Hematopoietic multipotent progenitor cell (in vitro differentiated cells): ENCODE measurements around the gene PHC2. TPM values are rescaled to one million over a fixed set of nuclear protein-coding genes. Genes with fewer than 3 reads are reported as not detected.
A peak's percentile ranks its signal among the peaks of the same experiment; 100 is the strongest.
"Not testable (repeated sequence)": the region's sequence is repeated elsewhere in the genome, so short reads cannot be mapped to it uniquely, and the experiment has no call there.

Experiments
- DNase-seq, 3 donors: peaks; one replicate each; pipeline ENCODE4 v3.0.0-alpha.2; 2011 to 2015; ENCODE audit warnings: low read depth in 2 of 3, low spot score in 2 of 3
- total RNA-seq: library from RNA; depleted of rRNA; stranded (reverse); fragments of >200 nt; gene quantifications from one replicate; pipeline ENCODE4 v1.2.3, GENCODE V29; 2012

The PHC2 gene
- total RNA-seq, 1 donor, result 60.1 TPM

DNA sequence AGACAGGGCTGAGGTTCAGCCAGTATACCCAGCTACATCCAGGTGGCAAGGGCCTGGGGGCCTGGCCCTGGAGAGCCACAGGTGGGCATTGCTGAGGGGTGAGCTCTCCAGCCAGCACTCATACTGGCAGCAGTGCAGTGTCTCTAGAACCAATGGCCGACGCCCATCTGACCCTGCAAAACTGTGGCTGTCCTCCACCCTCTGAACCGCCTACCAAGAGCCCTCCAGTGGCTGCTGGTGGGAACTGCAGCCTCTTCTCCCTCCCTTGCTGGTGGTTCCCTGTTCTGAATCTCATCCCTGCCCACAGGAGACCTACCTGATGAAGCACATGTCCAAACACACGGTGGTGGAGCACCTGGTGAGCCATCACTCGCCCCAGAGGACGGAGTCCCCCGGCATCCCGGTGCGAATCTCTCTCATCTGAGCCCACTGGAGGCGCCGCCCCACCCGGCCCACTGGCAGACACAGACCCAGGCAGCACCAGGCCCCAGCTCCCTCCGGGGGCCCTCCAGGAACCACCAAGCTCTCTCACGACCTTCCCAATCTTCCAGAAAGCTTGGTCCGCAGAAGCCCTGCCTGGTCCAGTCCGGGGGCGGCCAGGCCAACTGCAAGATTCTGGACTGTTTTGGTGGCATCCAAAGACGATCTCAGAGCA is 132.1 kb downstream of the PHC2 start:
- DNase-seq, result peak in 2 of 3 donors; percentile 46 to 66

DNA sequence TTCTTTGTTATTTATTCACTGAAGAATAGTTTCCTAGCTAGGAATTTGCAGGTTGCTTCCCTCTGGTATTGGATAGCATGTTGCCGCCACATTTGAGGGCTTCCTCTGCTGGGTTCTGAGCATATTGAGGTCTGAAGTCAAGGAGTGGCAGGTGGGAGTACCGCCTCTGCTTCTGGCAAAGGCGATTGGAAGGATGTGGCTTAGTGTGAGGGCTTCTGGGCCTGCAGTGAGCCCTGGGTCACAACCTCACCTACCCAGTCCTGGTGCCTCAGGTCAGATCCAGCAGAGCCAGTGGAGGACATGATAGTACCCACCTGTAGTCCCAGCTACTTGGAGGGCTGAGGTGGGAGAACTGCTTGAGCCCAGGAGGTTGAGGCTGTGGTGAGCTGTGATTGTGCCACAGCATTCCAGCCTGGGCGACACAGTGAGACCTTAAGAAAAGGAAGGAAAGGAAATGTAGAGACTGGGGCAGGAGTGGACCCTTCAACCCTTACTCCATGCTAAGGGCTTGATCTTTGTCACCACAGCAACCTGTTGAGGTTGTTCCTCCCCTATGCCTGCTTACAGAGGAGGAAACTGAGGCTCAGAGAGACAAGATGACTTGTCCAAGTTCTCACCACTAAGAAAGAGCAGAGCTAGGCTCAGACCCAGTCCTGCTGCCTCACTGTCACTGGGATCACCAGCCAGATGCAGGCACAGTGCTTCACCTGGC is 132.8 kb downstream of the PHC2 start:
- no peak for DNase-seq

DNA sequence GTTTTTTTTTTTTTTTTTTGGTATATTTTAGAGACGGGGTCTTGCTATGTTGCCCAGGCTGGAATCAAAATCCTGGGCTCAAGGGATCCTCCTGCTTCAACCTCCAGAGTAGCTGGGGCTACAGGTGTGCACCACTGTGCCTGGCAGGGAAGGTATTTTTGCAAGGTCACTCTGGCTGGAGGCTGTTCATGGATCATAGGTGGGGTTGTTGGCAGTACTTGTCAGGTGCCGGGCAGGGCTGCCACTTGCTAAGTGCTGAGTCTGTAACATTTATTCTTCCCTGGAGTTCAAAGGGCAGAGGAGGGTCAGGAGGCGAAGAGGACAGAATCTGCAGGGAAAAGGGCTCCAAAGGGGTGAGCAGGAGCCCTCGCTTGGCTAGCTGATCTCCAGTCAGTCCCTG is 134.1 kb downstream of the PHC2 start:
- no peak for DNase-seq

DNA sequence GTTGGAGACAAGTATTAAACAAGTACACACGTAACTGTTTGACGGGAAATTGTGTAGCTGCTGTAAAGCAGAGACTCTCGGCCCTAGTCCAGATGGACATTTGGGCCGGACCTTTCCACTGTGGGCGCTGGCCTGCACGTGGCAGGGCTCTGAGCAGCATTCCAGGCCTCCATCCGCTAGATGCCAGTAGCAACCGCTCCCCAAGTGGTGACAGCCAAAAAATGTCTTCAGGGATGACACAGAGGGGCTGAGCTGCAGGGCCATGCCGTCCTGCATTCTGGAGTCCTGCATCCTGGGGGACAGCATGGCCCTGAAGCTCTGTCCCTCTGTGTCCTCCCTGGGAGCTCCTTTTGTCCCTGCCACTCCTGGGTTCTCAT is 134.8 kb downstream of the PHC2 start:
- no peak for DNase-seq

DNA sequence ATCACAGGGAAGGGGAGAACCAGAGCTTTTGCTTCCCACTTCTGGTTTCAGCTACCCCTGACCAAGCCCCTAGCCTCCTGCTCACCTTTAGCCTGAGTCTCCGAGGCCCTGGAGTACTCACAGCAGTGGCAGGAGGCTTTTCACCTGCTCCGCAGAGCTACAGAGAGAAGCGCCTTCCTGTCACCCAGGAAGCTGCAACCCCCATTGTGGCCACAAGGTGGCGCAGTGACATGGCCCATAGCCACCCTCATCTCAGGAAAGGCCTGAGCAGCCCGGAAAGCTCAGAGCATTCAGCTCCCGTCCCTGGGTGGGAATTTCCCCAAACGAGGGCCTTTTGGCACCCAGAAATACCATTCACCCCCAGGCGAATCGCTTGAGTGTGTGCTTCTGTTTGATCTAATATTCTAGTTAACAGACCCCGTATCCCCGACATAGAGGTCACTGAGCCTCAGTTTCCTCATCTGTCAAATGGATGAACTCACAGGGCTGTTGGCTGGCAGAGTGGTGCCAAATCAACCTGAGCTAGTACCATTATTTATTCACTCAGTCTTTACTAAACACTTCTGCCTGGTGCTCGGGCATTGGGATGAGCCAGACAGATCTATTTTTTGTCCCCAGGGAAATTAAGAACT is 135.3 kb downstream of the PHC2 start:
- peak; percentile 49 to 82 (median 63) for DNase-seq

DNA sequence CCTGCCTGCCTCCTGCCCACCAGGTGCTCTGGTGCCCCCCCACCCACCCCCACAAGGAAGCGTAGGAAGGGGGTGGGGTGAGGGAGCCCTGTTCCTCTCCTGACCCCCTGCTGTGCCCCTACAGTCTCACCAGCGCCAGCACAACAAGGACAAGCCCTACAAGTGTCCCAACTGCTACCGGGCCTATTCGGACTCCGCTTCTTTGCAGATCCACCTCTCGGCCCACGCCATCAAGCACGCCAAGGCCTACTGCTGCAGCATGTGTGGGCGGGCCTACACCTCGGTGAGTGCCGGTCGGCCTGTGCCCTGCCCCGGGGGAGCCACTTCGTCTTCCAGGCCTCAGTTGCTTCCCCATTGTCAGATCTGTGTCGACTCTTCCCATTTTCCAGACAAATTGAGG is 135.9 kb downstream of the PHC2 start:
- DNase-seq, result no peak

DNA sequence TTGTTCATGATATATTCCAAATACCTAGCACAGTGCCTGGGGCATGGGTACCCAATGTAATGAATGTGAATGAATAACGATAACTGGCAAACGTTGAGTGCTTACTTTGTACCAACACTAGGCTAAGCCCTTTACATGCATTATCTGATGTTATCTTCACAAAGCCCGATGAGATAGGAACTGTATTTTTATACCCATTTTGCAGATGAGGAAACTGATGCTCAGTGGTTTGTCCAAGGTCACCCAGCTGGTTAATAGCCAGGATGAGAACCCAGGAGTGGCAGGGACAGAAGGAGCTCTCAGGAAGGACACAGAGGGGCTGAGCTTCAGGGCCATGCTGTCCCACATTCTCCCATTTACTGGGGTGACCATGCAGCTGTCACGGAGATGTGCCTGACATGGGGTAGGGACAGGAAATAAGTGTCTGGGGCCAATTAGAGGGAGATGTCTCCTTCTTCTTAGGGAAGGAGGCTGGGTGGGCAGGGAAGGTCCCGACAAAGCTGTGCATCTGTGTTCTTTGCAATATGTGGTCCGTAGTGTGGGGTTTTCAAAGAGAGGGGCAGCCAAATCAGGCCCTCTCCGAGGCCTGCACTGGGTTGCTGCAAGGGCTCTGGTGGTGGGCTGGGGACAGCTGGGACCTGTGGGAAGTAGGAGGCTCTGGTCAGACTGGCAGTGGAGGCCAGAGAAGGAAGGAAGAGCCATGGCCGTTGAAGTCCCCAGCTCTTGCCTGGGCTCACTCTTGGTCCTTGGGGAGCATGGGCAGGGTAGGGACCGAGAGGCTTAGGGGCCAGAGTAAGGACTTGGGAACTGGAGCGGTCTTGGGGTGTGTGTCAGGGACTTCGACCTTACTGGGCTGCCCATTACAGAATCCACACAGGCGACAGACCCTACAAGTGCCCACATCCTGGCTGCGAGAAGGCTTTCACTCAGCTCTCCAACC is 136.6 kb downstream of the PHC2 start:
- DNase-seq, result no peak

DNA sequence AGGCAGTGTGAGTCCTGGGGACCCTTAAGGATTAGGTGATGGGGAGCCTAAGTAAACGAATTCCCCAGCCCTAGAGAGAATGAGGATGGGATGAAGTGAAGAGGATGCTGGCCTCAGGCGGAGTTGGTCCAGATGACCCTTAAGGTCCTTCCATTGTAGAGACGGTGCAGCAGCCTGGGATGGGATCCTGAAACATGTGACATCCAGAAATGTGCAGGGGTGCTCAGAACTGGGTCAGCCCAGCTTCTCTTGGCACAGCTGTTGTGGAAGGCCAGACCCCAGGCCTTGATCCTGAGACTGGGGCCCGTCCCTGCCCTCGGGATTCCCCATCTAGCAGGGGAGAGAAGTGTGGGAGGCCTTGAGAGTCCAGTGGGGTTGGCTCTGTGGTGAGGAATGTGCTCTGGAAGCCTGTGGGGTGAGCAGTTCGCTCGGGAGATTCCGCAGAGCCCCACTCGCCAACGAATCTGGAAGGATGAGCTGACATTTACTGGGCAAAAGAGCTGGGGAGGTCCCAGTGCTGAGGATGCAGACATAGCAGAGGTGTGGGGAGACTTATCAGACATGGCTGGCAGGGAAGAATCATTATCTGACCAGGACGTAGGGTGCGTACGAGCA is 138.1 kb downstream of the PHC2 start:
- no peak for DNase-seq

DNA sequence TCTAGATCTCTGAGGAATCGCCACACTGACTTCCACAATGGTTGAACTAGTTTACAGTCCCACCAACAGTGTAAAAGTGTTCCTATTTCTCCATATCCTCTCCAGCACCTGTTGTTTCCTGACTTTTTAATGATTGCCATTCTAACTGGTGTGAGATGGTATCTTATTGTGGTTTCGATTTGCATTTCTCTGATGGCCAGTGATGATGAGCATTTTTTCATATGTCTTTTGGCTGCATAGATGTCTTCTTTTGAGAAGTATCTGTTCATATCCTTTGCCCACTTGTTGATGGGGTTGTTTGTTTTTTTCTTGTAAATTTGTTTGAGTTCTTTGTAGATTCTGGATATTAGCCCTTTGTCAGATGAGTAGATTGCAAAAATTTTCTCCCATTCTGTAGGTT is 140.3 kb downstream of the PHC2 start:
- DNase-seq, result not testable (repeated sequence)

DNA sequence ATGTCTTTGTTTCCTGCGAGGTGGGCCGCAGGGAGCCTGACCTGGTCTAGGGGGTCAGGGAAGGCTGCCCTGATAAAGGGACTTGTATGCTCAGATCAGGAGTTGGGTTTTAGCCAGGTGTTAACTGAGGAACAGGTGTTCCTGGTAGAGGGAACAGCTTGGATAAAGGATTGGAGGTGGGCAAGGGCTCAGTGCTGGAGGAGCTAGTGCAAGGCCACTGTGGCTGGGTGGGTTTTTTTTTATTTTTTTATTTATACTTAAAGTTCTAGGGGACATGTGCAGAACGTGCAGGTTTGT is 141.1 kb downstream of the PHC2 start:
- no peak for DNase-seq

DNA sequence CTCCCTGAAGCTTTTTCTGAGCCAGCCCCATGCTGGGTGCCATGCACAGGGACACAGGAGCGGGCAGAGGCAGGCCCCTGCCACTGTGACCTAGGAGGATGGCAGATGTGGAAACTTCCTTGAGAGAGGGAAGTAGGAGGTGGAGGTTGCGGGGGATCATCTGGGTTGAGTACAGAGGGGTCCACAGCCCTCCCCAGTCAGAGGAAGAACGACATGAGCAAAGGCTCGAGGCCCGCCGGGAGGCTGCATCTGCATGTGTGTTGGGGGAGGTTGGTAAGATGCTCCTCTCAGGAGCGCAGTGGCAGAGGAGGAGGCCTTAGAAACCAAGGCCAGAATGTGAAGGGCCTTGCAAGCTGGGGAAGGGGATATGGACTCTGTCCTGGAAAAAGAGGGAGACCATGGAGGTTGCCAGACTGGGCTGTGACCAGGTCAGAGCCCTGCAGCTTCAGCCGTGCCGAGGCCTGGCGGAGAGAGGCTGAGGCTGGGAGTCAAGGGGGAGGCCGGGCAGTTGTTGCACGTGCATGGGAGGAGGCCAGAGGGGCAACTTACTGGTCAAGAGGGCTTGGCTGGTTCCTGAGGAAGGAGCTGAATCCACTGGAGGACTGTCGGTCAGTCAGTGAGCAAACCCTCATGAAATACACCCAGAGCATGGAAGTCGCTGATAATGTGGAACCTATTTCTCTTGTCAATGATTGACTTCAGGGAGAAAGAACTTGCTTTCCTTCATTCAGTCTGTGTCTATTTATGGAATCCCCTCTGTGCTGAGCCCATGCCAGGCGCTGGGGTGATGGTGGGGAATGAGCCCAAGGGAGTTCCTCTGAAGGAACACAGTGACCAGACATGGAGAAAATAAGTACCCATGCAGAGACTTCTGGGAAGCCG is 141.7 kb downstream of the PHC2 start:
- no peak for DNase-seq

DNA sequence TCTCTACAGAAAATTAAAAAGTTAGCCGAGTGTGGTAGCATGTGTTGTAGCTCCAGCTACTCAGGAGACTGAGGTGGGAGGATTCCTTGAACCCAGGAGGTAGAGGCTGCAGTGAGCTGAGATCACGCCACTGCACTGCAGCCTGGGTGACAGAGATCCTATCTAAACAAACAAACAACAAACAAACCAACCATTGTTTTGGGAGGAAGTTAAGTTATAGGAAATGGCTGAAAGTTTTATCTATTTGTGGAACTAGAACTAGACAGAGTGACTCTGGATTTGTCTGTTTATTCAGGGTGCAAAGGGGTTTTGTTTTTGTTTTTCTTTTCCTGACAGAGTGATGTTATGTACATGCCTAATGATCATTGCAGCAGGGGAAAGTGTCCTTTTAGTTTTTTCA is 143.6 kb downstream of the PHC2 start:
- no peak for DNase-seq

DNA sequence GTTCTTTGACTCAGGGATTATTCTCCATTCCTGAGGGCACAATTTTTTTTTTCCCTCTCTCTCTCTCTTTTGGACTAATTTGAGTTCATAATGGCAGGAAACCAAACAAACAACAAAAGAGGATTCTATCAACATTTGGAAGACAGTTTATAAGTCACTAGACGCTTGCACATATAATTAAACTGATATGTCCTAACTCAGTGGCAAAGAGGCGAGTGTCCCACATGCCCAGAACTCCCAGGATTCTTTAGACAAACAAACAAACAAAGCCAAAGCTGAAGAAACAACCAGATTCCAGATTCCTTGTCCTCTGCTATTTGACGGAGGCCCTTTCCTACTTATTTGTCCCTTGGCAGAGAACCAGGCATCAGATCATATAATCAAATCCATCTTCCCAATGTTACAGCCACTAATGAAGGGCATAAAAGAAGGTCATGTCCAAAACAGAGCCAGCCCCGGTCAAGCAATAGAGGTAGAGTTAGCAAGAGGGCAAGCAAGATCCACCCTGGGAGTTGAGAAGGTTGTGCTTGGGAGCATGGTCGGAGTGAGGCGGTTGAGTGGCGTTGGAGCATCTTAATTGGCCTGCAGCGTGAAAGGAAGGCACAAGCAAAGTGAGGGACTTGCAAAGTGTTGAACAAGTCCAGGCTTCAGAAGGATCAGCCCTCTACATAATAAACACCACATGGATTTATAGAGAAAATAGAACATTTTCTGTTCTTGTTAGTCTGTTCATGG is 144.3 kb downstream of the PHC2 start:
- no peak for DNase-seq

DNA sequence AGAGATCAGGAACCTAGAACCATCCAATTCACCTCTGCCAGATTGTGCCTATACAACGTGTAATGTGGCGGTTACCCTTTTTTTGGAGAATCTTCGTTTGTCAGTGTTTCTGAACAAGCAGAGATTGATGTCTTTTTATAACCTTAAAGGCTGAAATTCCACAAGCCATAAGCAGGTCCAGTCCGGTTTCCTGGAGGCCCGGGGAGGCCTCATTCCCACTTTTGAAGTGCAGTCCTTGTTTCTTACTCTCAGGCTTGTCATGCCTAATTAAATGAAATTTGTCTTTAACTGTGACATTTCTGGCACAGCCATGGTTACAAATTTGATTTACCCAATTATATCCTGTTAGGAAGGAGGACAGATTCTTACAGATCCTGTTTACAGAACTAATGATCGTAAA is 146.8 kb downstream of the PHC2 start:
- DNase-seq, result no peak

DNA sequence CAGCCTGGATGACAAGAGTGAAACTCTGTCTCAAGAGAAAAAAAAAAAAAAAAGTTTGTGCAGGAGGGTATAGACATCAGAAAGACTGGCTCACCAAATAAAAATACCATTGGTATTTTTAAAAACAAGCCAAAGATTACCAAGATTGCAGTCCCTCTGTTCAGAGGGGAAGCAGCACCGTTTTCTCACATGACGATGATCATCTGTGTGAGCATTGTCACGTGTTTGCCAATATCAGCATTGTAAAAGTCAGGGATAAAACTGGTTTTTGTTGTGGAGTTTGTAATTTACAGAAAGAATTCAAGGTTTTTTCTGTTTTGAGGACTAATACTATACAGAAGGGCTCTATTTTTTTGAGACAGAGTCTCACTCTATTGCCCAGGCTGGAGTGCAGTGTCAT is 148.1 kb downstream of the PHC2 start:
- no peak for DNase-seq

DNA sequence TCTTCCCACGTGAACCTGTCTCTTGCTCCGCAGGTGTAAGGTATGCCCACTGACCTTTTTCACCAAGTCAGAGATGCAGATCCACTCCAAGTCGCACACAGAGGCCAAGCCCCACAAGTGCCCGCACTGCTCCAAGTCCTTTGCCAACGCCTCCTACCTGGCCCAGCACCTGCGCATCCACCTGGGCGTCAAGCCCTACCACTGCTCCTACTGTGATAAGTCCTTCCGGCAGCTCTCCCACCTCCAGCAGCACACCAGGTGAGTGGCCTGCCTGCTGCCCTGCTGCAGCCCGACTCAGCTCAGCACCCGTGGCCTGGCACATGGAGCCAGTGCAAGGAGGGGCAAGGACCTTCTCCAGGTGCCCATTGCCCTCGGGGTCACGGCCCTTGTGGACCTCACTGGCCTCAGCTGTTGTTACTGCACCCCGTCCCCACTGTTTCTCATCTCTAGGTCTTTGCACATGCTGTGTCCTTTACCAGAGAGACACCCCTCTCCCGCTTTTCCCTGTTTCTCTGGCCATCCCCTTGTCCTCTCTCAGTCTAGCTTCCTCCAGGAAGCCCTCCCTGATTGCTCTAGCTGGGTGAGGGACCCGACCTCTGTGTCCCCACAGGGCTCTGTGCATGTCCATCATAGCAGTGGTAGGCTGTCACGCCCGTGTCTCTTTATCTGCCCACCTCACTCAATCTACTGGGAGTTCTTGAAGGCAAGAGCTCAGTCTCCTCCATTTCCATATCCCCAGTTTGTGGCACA is 149.2 kb downstream of the PHC2 start:
- DNase-seq, result no peak

DNA sequence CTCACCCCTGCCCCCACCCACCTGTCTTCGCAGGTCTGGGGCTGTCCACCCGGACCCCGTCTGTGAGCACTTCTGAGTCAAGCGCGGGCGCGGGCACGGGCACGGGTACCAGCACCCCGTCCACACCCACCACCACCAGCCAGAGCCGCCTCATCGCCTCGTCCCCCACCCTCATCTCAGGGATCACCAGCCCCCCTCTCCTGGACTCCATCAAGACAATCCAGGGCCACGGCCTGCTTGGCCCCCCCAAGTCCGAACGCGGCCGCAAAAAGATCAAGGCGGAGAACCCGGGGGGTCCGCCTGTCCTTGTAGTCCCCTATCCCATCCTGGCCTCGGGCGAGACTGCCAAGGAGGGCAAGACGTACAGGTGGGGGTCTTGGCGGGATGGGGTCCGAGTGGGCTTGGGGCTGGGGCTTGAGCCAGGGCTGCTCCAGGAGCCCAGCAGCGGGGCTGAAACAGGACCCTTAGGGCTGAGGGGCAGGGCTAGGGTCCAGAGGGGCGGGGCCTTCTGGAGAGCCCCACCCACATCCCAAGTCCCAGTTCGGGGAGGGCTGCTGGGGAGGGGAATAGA is 150.7 kb downstream of the PHC2 start:
- DNase-seq, result no peak

DNA sequence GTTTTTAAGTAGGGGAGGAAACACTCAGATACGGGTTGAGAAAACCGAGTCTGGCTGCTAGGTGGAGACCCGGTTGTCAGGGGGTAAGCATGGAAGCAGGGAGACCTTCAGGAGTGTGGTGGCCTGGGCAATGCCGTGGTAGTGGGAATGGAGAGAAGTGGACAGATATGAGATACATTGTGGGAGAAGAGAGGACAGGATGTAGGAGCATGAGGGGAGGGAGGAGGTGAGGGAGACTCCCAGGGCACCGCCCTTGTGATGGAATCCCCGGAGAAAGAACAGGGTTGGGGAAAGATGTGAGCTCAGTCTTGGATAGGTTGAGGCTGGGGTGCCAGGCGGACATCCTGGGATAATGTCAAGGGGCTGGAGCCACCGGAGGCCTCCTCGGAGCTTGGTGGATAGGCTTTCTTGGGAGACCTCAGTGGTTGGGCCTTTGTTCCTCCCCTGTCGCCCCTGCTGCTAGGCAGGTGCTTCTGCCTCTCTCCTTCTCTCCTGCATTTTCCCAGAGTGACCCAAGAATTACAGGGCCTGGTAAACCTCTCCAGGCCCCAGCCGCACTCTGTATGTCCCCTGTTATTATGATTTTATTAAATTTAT is 153.3 kb downstream of the PHC2 start:
- DNase-seq, result no peak
